Measurements from ENCODE around the gene ACAP1. TPM values are rescaled to one million over a fixed set of nuclear protein-coding genes. Genes with fewer than 3 reads are reported as not detected.

Gene ACAP1
- total RNA-seq, 2 donors from 2014 or later = 2.5 to 6.5 TPM

DNA sequence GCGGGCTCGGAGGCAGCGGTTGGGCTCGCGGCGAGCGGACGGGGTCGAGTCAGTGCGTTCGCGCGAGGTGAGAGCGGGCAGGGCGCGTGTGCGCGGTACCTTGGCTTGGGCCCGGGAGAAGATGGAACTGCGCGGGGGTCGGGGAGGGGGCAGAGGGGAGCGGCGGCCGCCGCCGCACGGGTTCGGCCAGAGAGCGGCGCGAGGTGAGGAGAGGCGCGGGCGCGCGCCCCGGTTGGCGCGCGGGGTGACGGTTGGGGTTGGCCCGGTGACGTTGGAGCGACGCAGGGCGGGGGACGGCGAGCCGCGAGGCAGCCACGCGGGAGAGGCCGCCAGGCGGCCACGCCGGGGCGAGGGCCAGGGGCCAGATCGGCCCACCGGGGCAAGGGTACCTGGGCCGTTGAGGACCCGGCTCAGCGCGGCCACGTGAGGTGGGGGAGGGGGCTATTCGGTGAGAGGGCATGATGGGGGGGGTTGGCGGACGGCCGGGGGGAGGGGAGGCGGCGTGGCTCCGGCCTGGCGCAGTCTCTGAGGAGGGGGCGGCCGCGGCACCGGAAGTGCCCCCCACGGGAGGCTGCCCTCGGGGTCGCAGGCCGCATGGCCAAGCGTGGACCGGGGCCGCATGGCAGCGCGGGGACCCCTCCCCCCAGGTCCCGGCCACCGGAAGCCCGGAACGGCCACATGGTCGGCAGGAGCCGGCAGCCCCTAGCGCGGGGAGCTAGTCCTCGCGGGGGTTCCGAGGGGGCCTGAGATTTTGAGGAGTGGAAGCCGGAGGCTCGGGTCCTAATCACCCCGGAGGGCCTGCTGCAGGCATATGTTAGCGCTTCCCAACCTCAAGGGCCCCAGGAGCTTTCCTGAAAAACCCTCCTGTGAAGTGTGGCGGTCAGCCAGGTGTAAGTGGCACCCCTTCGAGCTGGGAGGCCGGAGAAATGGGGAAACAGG lies 28.4 kb upstream of the ACAP1 start:
- WGBS = under 1% methylated on average over 85 of the region's 104 CpGs
- H3K27ac ChIP-seq = peak overlapping the region; percentile 97 to 99
- peaks cover 8% of the 10 kb centered on the region for H3K4me1 ChIP-seq (replicated peaks)
- TF ChIP-seq POLR2A (IDR thresholded peaks at IDR 0.05) = no peak
- TF ChIP-seq POLR2AphosphoS5 (IDR thresholded peaks at IDR 0.05) = no peak
- TF ChIP-seq, protein P1, sequence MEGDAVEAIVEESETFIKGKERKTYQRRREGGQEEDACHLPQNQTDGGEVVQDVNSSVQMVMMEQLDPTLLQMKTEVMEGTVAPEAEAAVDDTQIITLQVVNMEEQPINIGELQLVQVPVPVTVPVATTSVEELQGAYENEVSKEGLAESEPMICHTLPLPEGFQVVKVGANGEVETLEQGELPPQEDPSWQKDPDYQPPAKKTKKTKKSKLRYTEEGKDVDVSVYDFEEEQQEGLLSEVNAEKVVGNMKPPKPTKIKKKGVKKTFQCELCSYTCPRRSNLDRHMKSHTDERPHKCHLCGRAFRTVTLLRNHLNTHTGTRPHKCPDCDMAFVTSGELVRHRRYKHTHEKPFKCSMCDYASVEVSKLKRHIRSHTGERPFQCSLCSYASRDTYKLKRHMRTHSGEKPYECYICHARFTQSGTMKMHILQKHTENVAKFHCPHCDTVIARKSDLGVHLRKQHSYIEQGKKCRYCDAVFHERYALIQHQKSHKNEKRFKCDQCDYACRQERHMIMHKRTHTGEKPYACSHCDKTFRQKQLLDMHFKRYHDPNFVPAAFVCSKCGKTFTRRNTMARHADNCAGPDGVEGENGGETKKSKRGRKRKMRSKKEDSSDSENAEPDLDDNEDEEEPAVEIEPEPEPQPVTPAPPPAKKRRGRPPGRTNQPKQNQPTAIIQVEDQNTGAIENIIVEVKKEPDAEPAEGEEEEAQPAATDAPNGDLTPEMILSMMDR (IDR thresholded peaks at IDR 0.05) = no peak
- H3K4me3 ChIP-seq = peak overlapping the region; percentile 99
- H3K9me3 ChIP-seq = no peaks in the 10 kb centered on the region
- peaks cover 8 to 12% of the 10 kb centered on the region in 2 donors for H3K36me3 ChIP-seq
- H3K27me3 ChIP-seq (replicated peaks; ENCODE audit: insufficient read depth) = no peaks in the 10 kb centered on the region
- intact Hi-C loops (cut with DNase I) = no loop called here
- DNase-seq (ENCODE audit: low spot score) = no peak

DNA sequence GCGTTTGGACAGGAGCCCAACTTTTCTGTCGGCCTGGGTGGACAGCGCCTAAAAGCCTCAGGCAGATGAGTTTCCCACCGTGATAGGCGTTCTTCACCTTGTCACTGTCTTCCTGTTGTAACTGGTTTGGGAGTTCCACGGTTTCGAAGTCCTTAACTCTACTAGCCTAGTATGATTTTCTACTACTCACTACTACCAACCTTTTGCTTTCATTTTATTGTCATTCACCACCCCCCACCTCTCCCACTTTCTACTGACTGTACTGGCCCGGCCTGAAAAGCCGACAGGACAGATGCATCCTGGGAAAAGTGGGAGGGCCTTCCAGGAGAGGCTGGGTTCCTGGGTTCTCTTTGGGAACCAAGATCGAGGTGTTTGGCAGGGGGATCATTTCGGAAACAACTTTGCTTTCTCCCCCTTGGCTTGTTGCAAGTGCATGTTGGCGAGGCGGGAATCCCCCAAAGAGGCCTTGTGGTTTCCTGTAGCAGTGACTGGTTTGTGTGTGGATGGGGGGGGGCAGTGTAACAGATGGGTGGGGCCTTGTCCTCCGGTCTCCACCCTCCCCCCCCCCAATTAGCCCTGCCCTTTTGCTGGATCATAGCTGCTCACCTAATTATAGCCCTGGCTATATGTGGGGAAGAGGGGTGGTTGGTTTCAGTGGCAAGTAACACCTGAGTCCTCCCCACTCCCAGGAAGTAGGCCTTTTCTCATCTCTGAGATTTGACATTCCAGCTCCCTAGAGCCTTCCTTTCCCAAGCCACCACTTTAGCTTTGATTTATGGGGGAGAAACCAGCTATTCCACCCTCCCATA lies 27.5 kb upstream of the ACAP1 start:
- under 1% methylated on average over 14 of the region's 14 CpGs for WGBS
- intact Hi-C loops (cut with DNase I) = no loop called here
- peak; percentile 88 for DNase-seq (ENCODE audit: low spot score)
- H3K4me3 ChIP-seq = peak overlapping the region; percentile 99
- no peaks in the 10 kb centered on the region for H3K27me3 ChIP-seq (replicated peaks; ENCODE audit: insufficient read depth)
- peak overlapping the region; percentile 97 to 99 for H3K27ac ChIP-seq
- no peaks in the 10 kb centered on the region for H3K9me3 ChIP-seq
- peak; percentile 98 for TF ChIP-seq POLR2AphosphoS5 (IDR thresholded peaks at IDR 0.05)
- TF ChIP-seq, protein P1 (IDR thresholded peaks at IDR 0.05) = peak in 1 of 4 experiments; percentile 10
- peak; percentile 70 for TF ChIP-seq POLR2A (IDR thresholded peaks at IDR 0.05)
- H3K36me3 ChIP-seq = peaks cover 8 to 12% of the 10 kb centered on the region in 2 donors
- peaks cover 11% of the 10 kb centered on the region for H3K4me1 ChIP-seq (replicated peaks)

DNA sequence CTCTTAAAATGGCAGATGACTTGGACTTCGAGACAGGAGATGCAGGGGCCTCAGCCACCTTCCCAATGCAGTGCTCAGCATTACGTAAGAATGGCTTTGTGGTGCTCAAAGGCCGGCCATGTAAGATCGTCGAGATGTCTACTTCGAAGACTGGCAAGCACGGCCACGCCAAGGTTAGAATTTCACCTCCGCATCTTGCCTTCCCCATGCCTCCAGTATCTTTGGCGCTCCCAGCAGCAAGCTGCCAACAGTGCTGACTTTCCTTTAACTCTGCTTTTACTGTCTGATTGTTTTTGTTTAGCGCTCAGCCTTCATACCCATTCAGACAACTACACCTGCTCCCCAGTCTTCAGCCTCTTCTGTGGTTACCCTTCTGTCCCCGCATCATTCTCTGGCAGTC lies 26.7 kb upstream of the ACAP1 start:
- H3K4me3 ChIP-seq = no peak overlapping the region

DNA sequence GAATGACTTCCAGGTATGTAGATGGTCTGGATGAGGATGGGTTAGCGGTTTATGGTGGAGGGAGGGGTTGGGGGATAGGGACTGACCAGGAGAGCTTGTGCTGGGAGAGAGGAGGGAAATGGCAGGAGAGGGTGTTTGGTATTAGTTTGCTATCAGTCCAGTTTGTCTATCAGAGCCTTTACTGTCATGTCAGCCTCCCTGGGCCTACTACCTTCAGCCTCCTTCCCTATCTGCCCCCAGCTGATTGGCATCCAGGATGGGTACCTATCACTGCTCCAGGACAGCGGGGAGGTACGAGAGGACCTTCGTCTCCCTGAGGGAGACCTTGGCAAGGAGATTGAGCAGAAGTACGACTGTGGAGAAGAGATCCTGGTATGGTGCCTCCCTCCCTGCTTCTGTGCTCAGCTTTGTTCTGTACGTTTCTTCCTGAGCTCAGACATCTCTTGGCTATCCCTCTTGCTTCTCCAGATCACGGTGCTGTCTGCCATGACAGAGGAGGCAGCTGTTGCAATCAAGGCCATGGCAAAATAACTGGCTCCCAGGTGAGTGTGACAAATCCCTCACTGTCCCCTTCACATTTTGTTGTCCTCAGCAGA lies 25.1 kb upstream of the ACAP1 start:
- Histone ChIP-seq H3K27ac (no peak overlapping the region), H3K4me1 (replicated peaks) (peaks cover 17% of the 10 kb centered on the region), H3K27me3 (replicated peaks; ENCODE audit: insufficient read depth) (no peaks in the 10 kb centered on the region), H3K36me3 (peaks cover 8 to 12% of the 10 kb centered on the region in 2 donors), H3K4me3 (no peak overlapping the region), H3K9me3 (no peaks in the 10 kb centered on the region)
- intact Hi-C loops (cut with DNase I) = no loop called here
- DNase-seq (ENCODE audit: low spot score) = no peak
- TF ChIP-seq POLR2A (IDR thresholded peaks at IDR 0.05) = no peak
- TF ChIP-seq, protein P1 (IDR thresholded peaks at IDR 0.05) = no peak
- no peak for TF ChIP-seq POLR2AphosphoS5 (IDR thresholded peaks at IDR 0.05)
- 80% methylated on average over 7 of the region's 7 CpGs for WGBS

More for the DNA sequence above, 26.7 kb upstream of the ACAP1 start:
- H3K9me3 ChIP-seq = no peaks in the 10 kb centered on the region
- no peaks in the 10 kb centered on the region for H3K27me3 ChIP-seq (replicated peaks; ENCODE audit: insufficient read depth)
- WGBS = 88% methylated on average over 12 of the region's 12 CpGs
- peaks cover 8 to 12% of the 10 kb centered on the region in 2 donors for H3K36me3 ChIP-seq
- peaks cover 12% of the 10 kb centered on the region for H3K4me1 ChIP-seq (replicated peaks)
- no peak for DNase-seq (ENCODE audit: low spot score)
- H3K27ac ChIP-seq = peak overlapping the region in 1 of 2 donors; percentile 99
- TF ChIP-seq POLR2AphosphoS5 (IDR thresholded peaks at IDR 0.05) (no peak), POLR2A (IDR thresholded peaks at IDR 0.05) (no peak)
- TF ChIP-seq, protein P1 (IDR thresholded peaks at IDR 0.05) = no peak
- intact Hi-C loops (cut with DNase I) = no loop called here
